ENCODE results near the gene CST9L. TPM values are rescaled to one million over a fixed set of nuclear protein-coding genes. Genes with fewer than 3 reads are reported as not detected.

Gene CST9L
- total RNA-seq, 6 experiments from 2014 or later = not detected

DNA sequence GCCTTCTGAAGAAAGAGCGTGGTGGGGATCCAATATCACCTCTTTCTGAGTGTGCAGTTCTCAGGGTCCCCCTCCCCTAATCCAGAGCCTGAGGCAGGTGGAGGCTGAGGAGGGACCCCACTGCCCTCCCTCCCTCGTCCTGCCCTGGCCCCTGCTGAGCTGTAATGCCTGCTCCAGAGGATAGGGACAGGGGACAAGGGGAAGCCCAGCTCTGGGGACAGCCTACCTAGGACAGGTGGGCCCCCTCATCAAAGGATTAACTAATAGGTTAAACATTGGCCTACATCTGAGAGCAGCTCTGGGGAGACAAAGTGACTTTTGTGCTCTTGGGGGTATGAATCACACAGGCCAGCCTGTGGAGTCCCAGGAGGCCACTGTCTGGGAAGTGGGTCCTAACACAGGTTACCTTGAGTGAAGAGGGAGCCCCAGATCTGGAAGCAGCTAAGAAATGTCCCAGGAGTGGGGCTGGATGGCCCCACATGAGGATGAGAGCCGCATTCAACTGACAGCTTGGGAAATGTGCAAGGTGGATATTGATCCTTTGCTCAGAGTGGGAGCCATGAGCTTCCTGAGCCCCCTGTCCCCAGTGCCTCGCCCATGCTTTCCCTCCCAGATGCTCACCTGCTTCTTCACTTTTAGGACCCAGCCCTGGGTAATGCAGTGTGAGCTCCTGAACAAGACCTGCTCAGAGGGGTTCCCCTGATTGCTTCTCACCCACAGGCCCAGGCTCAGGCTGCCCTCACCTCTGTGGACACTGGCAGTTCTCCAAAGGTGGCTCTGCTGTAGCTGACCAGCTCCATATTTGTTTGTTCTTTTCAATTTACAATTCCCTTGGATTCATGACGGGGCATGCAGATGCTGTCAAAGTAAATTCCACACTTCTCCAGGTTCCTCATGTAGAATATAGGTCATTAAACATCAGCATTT is 17.8 kb upstream of the CST9L start:
- no peak overlapping the region for H3K27ac ChIP-seq
- H3K36me3 ChIP-seq = no peaks in the 10 kb centered on the region
- DNase-seq (no peak), ATAC-seq (peak in 3 of 4 donors; percentile 12 to 40 (median 23))
- WGBS (ENCODE audit: insufficient coverage, low coverage, low lambda C conversion rate, missing lambda C conversion rate) = 36% methylated on average over 3 of the region's 5 CpGs
- no peak overlapping the region for H3K4me3 ChIP-seq
- intact Hi-C loops (cut with DNase I) = no loop called here
- TF ChIP-seq, protein P1, sequence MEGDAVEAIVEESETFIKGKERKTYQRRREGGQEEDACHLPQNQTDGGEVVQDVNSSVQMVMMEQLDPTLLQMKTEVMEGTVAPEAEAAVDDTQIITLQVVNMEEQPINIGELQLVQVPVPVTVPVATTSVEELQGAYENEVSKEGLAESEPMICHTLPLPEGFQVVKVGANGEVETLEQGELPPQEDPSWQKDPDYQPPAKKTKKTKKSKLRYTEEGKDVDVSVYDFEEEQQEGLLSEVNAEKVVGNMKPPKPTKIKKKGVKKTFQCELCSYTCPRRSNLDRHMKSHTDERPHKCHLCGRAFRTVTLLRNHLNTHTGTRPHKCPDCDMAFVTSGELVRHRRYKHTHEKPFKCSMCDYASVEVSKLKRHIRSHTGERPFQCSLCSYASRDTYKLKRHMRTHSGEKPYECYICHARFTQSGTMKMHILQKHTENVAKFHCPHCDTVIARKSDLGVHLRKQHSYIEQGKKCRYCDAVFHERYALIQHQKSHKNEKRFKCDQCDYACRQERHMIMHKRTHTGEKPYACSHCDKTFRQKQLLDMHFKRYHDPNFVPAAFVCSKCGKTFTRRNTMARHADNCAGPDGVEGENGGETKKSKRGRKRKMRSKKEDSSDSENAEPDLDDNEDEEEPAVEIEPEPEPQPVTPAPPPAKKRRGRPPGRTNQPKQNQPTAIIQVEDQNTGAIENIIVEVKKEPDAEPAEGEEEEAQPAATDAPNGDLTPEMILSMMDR (IDR thresholded peaks at IDR 0.05) = no peak
- TF ChIP-seq POLR2A (IDR thresholded peaks at IDR 0.05) = no peak
- no peaks in the 10 kb centered on the region for H3K27me3 ChIP-seq
- H3K4me1 ChIP-seq = no peaks in the 10 kb centered on the region
- no peaks in the 10 kb centered on the region for H3K9me3 ChIP-seq

DNA sequence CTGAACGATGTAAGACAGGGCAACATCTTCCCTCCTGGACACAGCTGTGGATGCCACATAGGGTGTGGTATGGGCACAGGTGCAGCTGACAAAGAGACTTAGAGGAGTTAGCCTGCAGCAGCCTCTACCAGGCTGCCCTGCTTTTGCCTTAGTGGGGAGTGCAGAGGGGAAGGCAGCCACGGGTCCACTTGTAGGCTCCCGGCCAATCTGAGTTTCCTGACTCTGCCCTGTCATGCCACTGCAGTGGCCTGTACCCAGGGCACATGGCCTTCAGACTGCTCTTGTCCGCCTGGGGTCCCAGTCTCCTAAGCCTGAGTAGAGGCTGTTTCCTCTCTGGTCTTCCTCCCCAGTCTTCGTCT is 17.1 kb upstream of the CST9L start:
- no peaks in the 10 kb centered on the region for H3K36me3 ChIP-seq
- no peaks in the 10 kb centered on the region for H3K9me3 ChIP-seq
- H3K4me1 ChIP-seq = no peaks in the 10 kb centered on the region
- H3K27ac ChIP-seq = no peak overlapping the region
- ATAC-seq = peak in 1 of 4 donors; percentile 32
- intact Hi-C loops (cut with DNase I) = no loop called here
- DNase-seq = no peak
- H3K4me3 ChIP-seq = no peak overlapping the region
- TF ChIP-seq POLR2A (IDR thresholded peaks at IDR 0.05) = no peak
- TF ChIP-seq, protein P1 (IDR thresholded peaks at IDR 0.05) = no peak
- H3K27me3 ChIP-seq = no peaks in the 10 kb centered on the region
- whole genome bisulfite sequencing (ENCODE audit: insufficient coverage, low coverage, low lambda C conversion rate, missing lambda C conversion rate) = 20% methylated on average over 1 of the region's 5 CpGs

DNA sequence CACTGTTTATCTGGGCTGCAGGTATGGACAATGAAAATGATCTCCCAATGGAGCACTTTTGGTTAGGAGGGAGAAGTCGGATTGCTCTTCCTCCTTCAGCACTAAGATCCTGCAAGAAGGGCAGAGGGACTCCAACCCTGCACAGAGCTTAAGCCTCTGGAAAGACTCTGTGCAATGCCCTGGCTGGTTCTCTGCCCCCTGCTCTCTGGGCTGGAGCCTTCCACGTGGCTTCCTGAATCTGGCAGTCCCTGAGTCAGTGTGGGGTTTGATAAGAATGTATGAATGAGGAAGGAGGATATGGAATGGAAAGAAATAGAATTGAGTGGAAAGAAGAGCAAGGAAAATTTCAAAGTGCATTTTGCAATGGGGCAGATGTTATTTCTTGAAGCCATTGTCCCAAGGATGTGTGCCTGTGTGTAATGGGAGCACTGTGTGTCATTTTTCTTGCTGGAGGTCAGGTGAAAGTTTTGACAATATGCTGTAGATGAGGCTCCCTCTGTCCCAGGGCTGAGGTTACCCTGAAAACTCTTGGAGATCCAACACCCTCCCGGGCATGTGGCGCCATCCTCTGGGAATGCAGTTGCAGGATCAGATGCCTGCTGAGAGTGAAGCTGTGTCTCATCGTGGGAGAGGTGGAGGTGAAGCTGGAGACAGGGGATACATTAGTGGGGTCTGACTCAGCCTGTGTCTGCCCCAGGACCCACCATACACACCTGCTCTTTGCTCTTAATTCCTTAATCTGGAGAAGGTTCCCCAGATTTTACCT is 16.3 kb upstream of the CST9L start:
- H3K4me3 ChIP-seq = no peak overlapping the region
- H3K9me3 ChIP-seq = no peaks in the 10 kb centered on the region
- intact Hi-C loops (cut with DNase I) = no loop called here
- DNase-seq (no peak), ATAC-seq (no peak)
- no peaks in the 10 kb centered on the region for H3K36me3 ChIP-seq
- H3K4me1 ChIP-seq = no peaks in the 10 kb centered on the region
- no peaks in the 10 kb centered on the region for H3K27me3 ChIP-seq
- 26% methylated on average over 3 of the region's 5 CpGs for WGBS (ENCODE audit: insufficient coverage, low coverage, low lambda C conversion rate, missing lambda C conversion rate)
- H3K27ac ChIP-seq = no peak overlapping the region
- TF ChIP-seq, protein P1 (IDR thresholded peaks at IDR 0.05) = no peak
- TF ChIP-seq POLR2A (IDR thresholded peaks at IDR 0.05) = no peak

DNA sequence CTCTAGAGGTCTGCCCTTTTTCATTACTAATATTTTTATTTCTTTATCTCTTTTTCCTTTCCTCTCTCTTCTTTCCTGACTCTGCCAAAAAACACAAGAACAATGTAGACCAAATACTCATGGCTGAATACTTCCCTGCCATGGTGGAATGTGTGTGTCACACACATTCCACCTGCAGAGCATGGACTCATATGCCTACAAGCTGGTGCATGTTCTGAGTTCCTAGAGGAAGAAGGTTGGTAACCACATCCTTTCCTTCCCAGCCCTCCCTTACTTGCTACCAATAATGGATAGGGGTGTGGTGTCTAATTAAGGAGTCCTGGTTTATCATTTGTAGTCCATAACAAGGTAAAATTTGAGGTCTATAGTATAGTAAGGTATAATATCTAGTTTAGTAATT is 15.2 kb upstream of the CST9L start:
- DNase-seq (no peak), ATAC-seq (no peak)
- no peaks in the 10 kb centered on the region for H3K9me3 ChIP-seq
- H3K27ac ChIP-seq = no peak overlapping the region
- H3K4me1 ChIP-seq = no peaks in the 10 kb centered on the region
- intact Hi-C loops (cut with DNase I) = no loop called here
- H3K27me3 ChIP-seq = no peaks in the 10 kb centered on the region
- TF ChIP-seq, protein P1 (IDR thresholded peaks at IDR 0.05) = no peak
- TF ChIP-seq POLR2A (IDR thresholded peaks at IDR 0.05) = no peak
- H3K4me3 ChIP-seq = no peak overlapping the region
- no peaks in the 10 kb centered on the region for H3K36me3 ChIP-seq

Data from right lobe of liver (tissue), 6 donors.